Activated CD8-positive, alpha-beta memory T cell treated with anti-CD3 and anti-CD28 coated beads for 1 hour (primary cell): ENCODE measurements around the gene PHACTR1.

Experiments used
- DNase-seq, 2 donors: peaks; one replicate each; pipeline ENCODE4 v3.0.0-alpha.2; 2020; ENCODE audit warnings: low read depth in 1 of 2; ENCODE audit errors: extremely low read depth in 1 of 2

Gene PHACTR1

GRCh38 chr6:13248584-13248985, 532.0 kb downstream of the PHACTR1 start:
- no peak for DNase-seq

GRCh38 chr6:13248994-13249393, 532.4 kb downstream of the PHACTR1 start:
- no peak for DNase-seq

- no peak for DNase-seq
These were observed 533.2 kb downstream of the PHACTR1 start for GRCh38 chr6:13249817-13250216.

- DNase-seq: no peak
These were observed 534.1 kb downstream of the PHACTR1 start for GRCh38 chr6:13250703-13251102.

GRCh38 chr6:13251242-13251641, 534.7 kb downstream of the PHACTR1 start:
- DNase-seq: no peak

- DNase-seq: no peak
These were observed 536.2 kb downstream of the PHACTR1 start for GRCh38 chr6:13252790-13253189.

- no peak for DNase-seq
These were observed 536.7 kb downstream of the PHACTR1 start for GRCh38 chr6:13253272-13253671.

GRCh38 chr6:13256266-13257001, 539.9 kb downstream of the PHACTR1 start:
- DNase-seq: no peak

- DNase-seq: no peak
These were observed 542.8 kb downstream of the PHACTR1 start for GRCh38 chr6:13259393-13259792.

GRCh38 chr6:13260101-13260598, 543.6 kb downstream of the PHACTR1 start:
- no peak for DNase-seq

- DNase-seq: no peak
These were observed 544.3 kb downstream of the PHACTR1 start for GRCh38 chr6:13260831-13261230.

GRCh38 chr6:13261464-13261994, 545.0 kb downstream of the PHACTR1 start:
- DNase-seq: no peak

- DNase-seq: no peak
These were observed 546.0 kb downstream of the PHACTR1 start for GRCh38 chr6:13262302-13263230.

- no peak for DNase-seq
These were observed 547.1 kb downstream of the PHACTR1 start for GRCh38 chr6:13263669-13264068.

- no peak for DNase-seq
These were observed 550.6 kb downstream of the PHACTR1 start for GRCh38 chr6:13267142-13267651.

- no peak for DNase-seq
These were observed 552.4 kb downstream of the PHACTR1 start for GRCh38 chr6:13268913-13269518.

- no peak for DNase-seq
These were observed 555.8 kb downstream of the PHACTR1 start for GRCh38 chr6:13272131-13273046.

- no peak for DNase-seq
These were observed 556.8 kb downstream of the PHACTR1 start for GRCh38 chr6:13273202-13273930.
